GM23248 (cell line): ENCODE data around the gene GCNA. TPM values are rescaled to one million over a fixed set of nuclear protein-coding genes. Genes with fewer than 3 reads are reported as not detected.
A peak's percentile ranks its signal among the peaks of the same experiment; 100 is the strongest.

Experiments used
- DNase-seq: peaks from one replicate; pipeline ENCODE4 v3.0.0-alpha.2; 2015
- H2AFZ ChIP-seq: fragments of 200-600 bp; sonication (generic); 2 replicates; pipeline ENCODE4 v1.6.1; 2016; ENCODE audit warnings: antibody characterized with exemption
- H3F3A ChIP-seq: fragments of 200-600 bp; sonication (generic); 2 replicates; pipeline ENCODE4 v1.6.1; 2016; ENCODE audit warnings: mild to moderate bottlenecking, antibody characterized with exemption, mixed run types; ENCODE audit not compliant: insufficient read depth
- H3K27ac ChIP-seq: fragments of 200-600 bp; sonication (generic); 2 replicates; pipeline ENCODE4 v1.5.1; 2016; ENCODE audit warnings: mild to moderate bottlenecking
- H3K27me3 ChIP-seq: fragments of 200-600 bp; sonication (generic); replicated peaks from 2 replicates; pipeline ENCODE4 v1.6.1; 2016; ENCODE audit warnings: mild to moderate bottlenecking; ENCODE audit not compliant: insufficient read depth
- H3K36me3 ChIP-seq: fragments of 200-600 bp; sonication (generic); 2 replicates; pipeline ENCODE4 v1.6.1; 2016; ENCODE audit warnings: low read depth, mild to moderate bottlenecking
- H3K4me1 ChIP-seq: fragments of 200-600 bp; sonication (generic); 2 replicates; pipeline ENCODE4 v1.6.1; 2016; ENCODE audit warnings: mild to moderate bottlenecking; ENCODE audit not compliant: insufficient read depth
- H3K4me2 ChIP-seq: fragments of 200-600 bp; sonication (generic); one replicate; pipeline ENCODE4 v1.6.1; 2016; ENCODE audit warnings: mild to moderate bottlenecking; ENCODE audit not compliant: unreplicated experiment
- H3K4me3 ChIP-seq: fragments of 200-600 bp; sonication (generic); 2 replicates; pipeline ENCODE4 v1.5.1; 2016; ENCODE audit warnings: mild to moderate bottlenecking
- H3K79me2 ChIP-seq: fragments of 200-600 bp; sonication (generic); 2 replicates; pipeline ENCODE4 v1.6.1; 2016; ENCODE audit warnings: mild to moderate bottlenecking; ENCODE audit not compliant: insufficient read depth
- H3K9ac ChIP-seq: fragments of 200-600 bp; sonication (generic); 2 replicates; pipeline ENCODE4 v1.6.1; 2016; ENCODE audit warnings: mild to moderate bottlenecking
- H3K9me2 ChIP-seq: fragments of 200-600 bp; sonication (generic); 2 replicates; pipeline ENCODE4 v1.6.1; 2016; ENCODE audit warnings: mixed run types, mild to moderate bottlenecking, moderate library complexity; ENCODE audit not compliant: insufficient read depth
- H3K9me3 ChIP-seq: fragments of 200-600 bp; sonication (generic); one replicate; pipeline ENCODE4 v1.6.1; 2017; ENCODE audit warnings: low read depth
- H4K20me1 ChIP-seq: fragments of 200-600 bp; sonication (generic); 2 replicates; pipeline ENCODE4 v1.6.0; 2016; ENCODE audit not compliant: insufficient read depth
- EZH2 ChIP-seq: fragments of 200-600 bp; sonication (generic); IDR thresholded peaks from 2 replicates; pipeline ENCODE4 v1.6.1; 2018; ENCODE audit warnings: antibody characterized with exemption, mild to moderate bottlenecking; ENCODE audit not compliant: insufficient read depth, poor library complexity, severe bottlenecking
- EZH2phosphoT487 ChIP-seq: fragments of 200-600 bp; sonication (generic); IDR thresholded peaks from 2 replicates; pipeline ENCODE4 v1.6.1; 2018; ENCODE audit warnings: antibody characterized with exemption, moderate library complexity, mild to moderate bottlenecking, low read depth; ENCODE audit not compliant: insufficient read depth
- WGBS, 2 experiments: methylation state at CpG; one replicate each; pipeline ENCODE4 v1.1.6; 2015 to 2017; ENCODE audit warnings: low lambda C conversion rate in 2 of 2, low coverage in 1 of 2; ENCODE audit errors: missing lambda C conversion rate in 2 of 2; 5-methylcytosine and 5-hydroxymethylcytosine counted together
- in situ Hi-C: fragments of 300-500 bp; cut with MboI; formaldehyde crosslinking; loops from 2 replicates; pipeline ENCODE4 v1.15.0; 2020
- polyA plus RNA-seq: library from polyadenylated mRNA; unstranded; fragments of >200 nt; fragmentation: Nextera tagmentation; extraction: Ambion mirVana; gene quantifications from 2 replicates; pipeline ENCODE4 v1.2.1, GENCODE V29; 2016
- total RNA-seq: library from RNA; depleted of rRNA; stranded (reverse); fragments of >200 nt; shearing (Covaris generic); gene quantifications from 2 replicates; pipeline ENCODE4 v1.2.3, GENCODE V29; 2014

GCNA gene
- total and polyA plus RNA-seq, 2 experiments from 2014 or later: 1.5 to 2.2 TPM

DNA sequence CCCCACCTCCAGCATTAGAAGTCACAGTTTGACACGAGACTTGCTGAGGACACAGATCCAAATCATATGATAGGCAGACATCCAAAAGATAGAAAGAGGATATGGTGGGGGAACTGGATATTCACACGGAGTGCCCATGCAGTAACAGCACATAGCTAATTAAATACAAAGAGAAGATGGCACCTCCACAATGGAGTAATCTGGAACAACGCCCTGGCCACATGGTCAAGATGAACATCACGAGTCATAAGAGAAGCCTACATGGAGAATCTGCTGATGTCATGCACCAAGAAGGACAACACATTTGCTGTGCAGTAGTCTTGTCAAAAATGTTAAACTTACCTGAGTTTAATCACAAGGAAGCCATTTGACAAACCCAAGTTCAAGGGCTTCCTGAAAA is 79.0 kb downstream of the GCNA start:
- Histone ChIP-seq H3K4me1 (no peaks in the 10 kb centered on the region), H3K9me2 (no peaks in the 10 kb centered on the region), H3K36me3 (no peaks in the 10 kb centered on the region), H3K27ac (no peak overlapping the region), H3K79me2 (no peaks in the 10 kb centered on the region), H4K20me1 (no peaks in the 10 kb centered on the region), H3K4me3 (no peak overlapping the region), H2AFZ (no peak overlapping the region), H3K9me3 (no peaks in the 10 kb centered on the region), H3K27me3 (no peaks in the 10 kb centered on the region), H3K9ac (no peak overlapping the region), H3K4me2 (no peak overlapping the region), H3F3A (no peaks in the 10 kb centered on the region)
- no peak for TF ChIP-seq EZH2
- no peak for TF ChIP-seq EZH2phosphoT487
- in situ Hi-C loops: no loop called here
- DNase-seq: peak; percentile 34
- 62 to 63% methylated on average over 4 of the region's 4 CpGs for WGBS, 2 experiments

DNA sequence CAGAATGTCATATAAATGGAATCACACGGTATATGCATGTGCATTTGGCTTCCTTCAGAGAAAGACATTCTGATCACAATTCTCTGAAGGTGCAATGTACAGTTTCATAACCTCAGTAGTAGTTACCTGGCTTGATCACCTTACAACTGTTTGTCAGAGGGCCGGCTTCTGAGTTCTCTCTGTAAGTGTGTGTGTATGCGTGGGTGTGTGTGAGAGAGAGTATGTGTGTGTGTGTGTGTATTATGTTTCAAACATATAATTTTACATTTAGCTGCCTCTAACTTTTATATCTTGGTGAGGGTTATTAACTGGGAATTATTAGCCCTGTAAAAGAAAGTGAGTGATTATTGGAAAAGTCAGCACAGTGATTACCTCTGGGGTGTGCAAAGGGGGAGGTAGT is 81.1 kb downstream of the GCNA start:
- Histone ChIP-seq H3K9me2 (no peaks in the 10 kb centered on the region), H3K9ac (no peak overlapping the region), H3K36me3 (no peaks in the 10 kb centered on the region), H3K4me1 (no peaks in the 10 kb centered on the region), H3K9me3 (no peaks in the 10 kb centered on the region), H2AFZ (no peak overlapping the region), H3K4me2 (no peak overlapping the region), H3K4me3 (no peak overlapping the region), H3K27me3 (no peaks in the 10 kb centered on the region), H3F3A (no peaks in the 10 kb centered on the region), H3K79me2 (no peaks in the 10 kb centered on the region), H3K27ac (no peak overlapping the region), H4K20me1 (no peaks in the 10 kb centered on the region)
- no peak for DNase-seq
- in situ Hi-C loops: no loop called here
- 94 to 98% methylated on average over 3 of the region's 3 CpGs for WGBS, 2 experiments
- TF ChIP-seq EZH2phosphoT487 (no peak), EZH2 (no peak)

DNA sequence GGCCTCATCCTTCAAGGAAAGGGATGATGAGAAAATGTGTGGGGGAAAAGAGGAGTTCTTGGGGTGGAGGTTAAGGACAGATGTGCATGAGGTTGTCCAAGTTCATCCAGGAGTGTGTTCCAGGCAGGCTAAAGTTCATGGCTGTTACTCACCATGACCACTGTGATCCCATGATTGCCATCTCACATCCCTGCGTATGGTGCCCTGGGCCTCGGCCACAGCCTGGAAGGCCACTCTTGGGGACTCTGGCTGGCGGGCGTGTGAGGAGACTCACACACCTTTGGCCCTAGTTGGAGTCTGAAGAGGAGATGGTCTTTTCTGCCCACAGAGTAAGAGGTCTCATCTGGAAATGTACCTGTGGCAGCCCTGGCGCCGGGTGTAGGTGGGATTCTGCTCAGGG is 81.7 kb downstream of the GCNA start:
- Histone ChIP-seq H4K20me1 (no peaks in the 10 kb centered on the region), H3K27me3 (no peaks in the 10 kb centered on the region), H3K4me1 (no peaks in the 10 kb centered on the region), H3K4me3 (no peak overlapping the region), H3F3A (no peaks in the 10 kb centered on the region), H2AFZ (no peak overlapping the region), H3K4me2 (no peak overlapping the region), H3K9me2 (no peaks in the 10 kb centered on the region), H3K36me3 (no peaks in the 10 kb centered on the region), H3K9ac (no peak overlapping the region), H3K9me3 (no peaks in the 10 kb centered on the region), H3K79me2 (no peaks in the 10 kb centered on the region), H3K27ac (no peak overlapping the region)
- WGBS, 2 experiments: 93% methylated on average over 6 of the region's 6 CpGs; no CpG with 5 or more reads in 1 of the 2 experiments
- TF ChIP-seq EZH2phosphoT487 (no peak), EZH2 (no peak)
- in situ Hi-C loops: no loop called here
- no peak for DNase-seq

DNA sequence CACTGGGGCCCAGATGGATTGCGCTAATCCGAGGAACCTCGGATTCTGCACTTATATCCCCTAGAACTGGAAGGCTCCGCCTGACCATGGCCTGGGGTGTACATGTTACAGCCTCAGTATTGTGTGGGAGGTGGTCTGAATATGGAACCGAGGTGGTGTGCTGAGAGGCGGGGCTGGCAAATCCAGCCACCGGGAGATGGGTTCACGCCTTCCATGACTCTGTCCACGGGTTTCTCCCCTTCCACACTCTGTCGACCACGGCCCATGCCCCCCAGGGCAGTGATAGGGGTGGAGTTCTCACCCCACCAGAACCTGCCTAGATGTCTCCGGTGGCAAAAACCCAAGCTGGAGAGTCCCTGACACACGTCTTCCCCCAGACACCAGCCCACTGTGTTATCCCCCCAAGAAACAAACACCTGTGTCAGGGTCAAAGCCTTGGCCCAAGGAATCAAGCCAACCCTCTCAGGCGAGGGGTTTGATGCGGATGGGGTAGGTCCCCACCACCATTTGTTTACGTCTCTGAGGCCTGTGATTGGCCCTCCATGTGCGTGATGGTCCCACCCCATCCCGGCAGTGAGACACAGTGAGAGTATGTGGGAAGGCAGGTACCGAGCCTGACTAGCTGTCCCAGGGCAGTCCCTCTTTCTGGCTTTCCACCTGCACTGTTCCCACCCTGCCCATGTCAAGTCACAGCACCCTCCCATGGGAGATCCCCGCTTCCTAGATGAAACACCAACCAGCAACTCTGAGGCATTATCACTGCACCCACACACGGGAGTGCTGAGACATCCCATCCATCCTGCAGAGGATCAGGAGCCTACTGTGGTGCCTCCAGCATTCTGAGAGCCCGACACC is 82.6 kb downstream of the GCNA start:
- WGBS, 2 experiments: 82% methylated on average over 17 to 22 of the region's 22 CpGs
- H3K79me2 ChIP-seq: no peaks in the 10 kb centered on the region
- TF ChIP-seq EZH2phosphoT487: no peak
- no peak for TF ChIP-seq EZH2
- H3K4me2 ChIP-seq: no peak overlapping the region
- H3K4me1 ChIP-seq: no peaks in the 10 kb centered on the region
- in situ Hi-C loops: no loop called here
- H3K4me3 ChIP-seq: no peak overlapping the region
- H3K27me3 ChIP-seq: no peaks in the 10 kb centered on the region
- H3K36me3 ChIP-seq: no peaks in the 10 kb centered on the region
- H3K27ac ChIP-seq: no peak overlapping the region
- no peaks in the 10 kb centered on the region for H3K9me3 ChIP-seq
- DNase-seq: no peak
- H4K20me1 ChIP-seq: no peaks in the 10 kb centered on the region
- no peaks in the 10 kb centered on the region for H3F3A ChIP-seq
- H2AFZ ChIP-seq: no peak overlapping the region
- no peak overlapping the region for H3K9ac ChIP-seq
- H3K9me2 ChIP-seq: no peaks in the 10 kb centered on the region
